GM19455 (cell line): Measurements from ENCODE around the gene OR6C74.

Experiments
- ATAC-seq: cut with Tn5 transposase; IDR thresholded peaks from one replicate; pipeline ENCODE4 v1.9.1; 2021; ENCODE audit not compliant: unreplicated experiment

The OR6C74 gene

DNA sequence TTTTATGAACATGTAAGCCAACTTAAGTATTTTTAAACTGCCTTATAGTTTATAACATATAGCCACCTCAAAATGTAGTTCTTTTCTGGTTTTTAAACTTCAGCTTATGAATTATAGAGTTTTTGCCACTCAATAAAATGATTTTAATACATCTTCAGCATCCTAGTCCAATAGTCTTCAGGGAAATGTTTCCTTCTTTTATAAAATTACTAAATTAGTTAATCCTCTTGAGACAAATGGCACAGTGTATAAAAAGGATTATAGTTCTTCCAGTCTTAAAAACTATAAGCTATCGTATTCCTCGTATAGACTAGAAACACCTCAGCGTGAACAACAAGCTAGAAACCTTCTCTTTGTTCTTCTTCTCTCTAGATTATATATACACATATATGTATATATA lies at the start of gene OR6C74:
Gene OR6C74, plus strand, starts transcription at position 301 of the 400 bp plus-strand sequence. CDS start 2,679 bp downstream, outside the sequence.
- no peak for ATAC-seq

DNA sequence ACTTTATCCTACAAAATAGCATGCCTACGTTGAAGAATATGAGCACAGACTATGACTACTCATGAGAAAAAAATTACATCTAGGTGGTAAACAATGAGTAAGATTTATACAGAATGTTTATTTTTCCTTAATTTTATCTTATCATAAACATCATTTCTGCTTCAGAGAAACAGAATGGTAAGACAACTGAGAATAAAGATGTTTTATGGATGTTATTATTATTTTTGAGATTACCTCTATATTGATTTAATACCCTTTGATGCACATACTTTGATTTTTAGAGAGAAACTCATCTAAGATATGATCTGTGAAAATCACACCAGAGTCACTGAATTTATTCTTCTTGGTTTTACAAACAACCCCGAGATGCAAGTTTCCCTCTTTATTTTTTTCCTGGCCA lies 23.7 kb upstream of the OR6C74 start, which contains the start of gene OR10A7:
Gene OR10A7, plus strand, starts transcription at position 301 of the 400 bp plus-strand sequence. Its CDS starts 0 bp downstream, at position 301.
- ATAC-seq = no peak

DNA sequence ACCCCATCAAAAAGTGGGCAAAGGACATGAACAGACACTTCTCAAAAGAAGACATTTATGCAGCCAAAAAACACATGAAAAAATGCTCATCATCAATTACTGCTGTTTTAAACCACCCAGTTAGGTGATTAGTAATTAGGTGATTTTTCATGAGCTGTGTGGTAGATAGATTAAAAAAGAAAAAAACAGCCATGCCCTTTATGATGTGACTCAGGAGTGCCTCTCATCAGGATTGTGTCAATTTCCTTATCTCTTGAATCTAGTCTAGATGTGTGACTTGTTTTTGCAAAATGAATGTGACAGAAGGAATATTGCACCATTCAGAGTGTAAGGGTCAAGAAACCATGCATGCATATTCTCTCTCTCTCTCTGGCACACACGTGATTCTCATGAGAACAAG lies 17.9 kb upstream of the OR6C74 start:
- no peak for ATAC-seq

DNA sequence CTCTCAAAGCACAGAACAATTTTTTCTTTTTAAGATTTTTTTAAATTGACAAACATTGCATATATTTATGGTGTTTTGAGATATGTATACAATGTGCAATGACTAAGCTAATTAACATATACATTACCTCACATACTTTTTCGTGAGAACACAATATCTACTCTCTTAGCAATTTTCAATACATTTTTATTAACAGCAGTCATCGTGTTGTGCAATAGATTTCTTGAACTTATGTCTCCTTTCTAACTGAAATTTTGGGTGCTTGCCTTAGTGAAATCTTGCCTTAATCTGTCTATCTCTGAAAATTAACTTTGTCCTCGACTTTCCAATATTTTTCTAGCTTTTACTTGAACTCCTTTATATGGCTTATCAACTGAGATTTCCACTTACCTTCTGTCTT lies 16.8 kb upstream of the OR6C74 start:
- ATAC-seq = no peak

DNA sequence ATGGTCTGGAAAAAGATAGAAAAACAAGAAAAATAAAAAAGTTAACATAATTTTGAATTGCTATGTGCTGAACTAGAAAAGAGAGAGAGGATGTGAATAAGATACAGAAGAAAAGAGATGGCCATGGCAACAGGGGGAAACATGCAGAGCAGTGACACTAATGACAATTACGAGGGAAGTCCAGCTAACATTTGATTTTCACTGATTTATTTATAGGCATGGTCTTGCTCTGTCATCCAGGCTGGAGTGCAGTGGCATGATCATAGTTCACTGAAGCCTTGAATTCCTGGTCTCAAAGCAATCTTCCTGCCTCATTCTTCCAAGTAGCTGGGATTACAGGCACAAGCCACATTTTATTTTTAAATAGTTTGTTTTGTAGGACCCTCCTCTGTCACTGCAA lies 1.8 kb downstream of the OR6C74 start:
- no peak for ATAC-seq

DNA sequence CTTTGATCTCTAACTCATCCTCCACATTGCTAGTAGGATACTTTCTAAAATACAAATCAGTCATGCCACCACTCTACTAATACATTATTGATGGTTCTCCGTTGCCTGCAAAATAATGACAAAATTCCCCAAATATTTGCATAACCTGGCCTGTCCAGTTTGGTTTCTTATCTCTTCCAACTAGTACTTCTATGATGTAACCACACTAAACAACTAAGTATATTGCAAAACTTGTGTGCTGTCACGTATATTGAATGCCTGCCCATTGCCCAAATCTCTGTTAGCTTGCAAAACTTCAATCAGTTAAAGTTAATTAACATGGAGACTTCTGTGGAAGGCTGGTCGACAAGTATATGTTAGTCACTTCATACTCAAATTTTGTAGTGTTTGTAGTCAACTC lies 6.5 kb downstream of the OR6C74 start:
- ATAC-seq = no peak

DNA sequence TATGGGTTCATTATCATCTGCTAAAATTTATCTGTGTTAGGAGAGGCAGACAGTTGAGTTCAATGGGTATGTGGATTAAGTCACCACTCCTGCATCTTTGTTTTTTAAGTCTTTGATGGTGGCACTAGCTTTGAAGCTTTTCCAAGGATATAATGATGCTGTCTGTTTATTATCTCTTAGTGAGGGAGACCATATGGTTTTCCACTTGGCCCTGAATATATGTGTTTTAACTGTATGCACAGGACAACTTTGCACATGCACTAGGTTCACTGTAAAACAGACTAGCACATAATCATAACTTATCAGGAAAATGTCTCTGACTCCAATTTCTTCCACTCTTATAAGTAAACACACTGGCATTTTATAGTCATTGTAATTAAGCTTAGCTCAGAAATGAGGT lies 8.9 kb downstream of the OR6C74 start:
- no peak for ATAC-seq

DNA sequence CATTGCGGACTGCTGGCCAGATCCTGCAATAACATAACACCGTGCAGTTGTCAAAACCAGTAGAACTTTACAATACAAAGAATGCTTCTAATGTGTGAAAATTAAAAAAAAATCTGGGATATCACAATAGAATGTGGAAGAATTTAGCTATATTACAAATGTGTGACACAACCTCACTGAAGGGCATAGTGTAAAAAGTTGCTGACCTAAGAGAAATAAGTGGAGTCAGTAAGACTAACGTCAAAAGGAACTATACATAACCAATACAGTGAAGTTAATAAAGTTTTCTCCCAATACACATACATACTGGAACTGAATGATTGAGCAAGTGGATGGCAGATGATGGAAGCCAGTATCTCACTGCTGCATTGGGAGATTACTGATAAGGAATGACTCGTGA lies 12.4 kb downstream of the OR6C74 start:
- ATAC-seq = no peak

DNA sequence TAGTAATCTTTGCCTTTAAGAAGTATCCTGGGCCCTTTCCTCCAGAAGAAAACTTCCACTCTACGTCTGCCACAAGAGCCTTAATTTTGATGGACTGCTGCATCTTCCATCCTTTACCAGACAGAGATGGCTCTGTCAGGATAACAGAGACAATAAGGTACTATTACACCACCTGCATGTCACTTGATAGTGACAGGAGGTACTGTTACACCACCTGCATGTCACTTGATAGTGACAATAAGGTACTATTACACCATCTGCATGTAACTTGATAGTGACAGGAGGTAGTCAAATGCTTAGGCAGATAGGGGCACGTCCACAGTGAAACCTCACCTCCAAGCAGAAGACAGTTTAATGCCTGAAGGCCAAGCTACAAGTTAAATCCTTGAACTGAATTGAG lies 13.9 kb downstream of the OR6C74 start:
- ATAC-seq = no peak

DNA sequence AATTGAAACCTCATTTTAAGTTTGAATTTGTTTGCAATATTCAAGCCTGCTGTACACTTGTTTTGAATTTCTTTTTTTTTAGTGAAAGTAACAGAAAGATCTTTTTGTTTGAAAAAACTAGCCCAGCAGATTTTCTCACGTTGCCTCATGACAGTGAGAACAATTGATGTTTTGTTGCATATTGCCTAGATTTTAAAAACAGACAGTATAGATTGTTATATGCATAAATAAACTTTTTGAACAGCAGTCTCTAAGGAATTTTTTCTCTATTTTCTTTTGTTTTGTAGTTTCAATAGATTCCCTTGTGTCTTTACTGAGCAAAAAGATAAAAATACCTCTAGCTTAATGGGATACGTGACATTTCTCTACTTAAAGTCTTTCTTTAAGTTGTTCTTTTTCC lies 36.6 kb downstream of the OR6C74 start:
- no peak for ATAC-seq

DNA sequence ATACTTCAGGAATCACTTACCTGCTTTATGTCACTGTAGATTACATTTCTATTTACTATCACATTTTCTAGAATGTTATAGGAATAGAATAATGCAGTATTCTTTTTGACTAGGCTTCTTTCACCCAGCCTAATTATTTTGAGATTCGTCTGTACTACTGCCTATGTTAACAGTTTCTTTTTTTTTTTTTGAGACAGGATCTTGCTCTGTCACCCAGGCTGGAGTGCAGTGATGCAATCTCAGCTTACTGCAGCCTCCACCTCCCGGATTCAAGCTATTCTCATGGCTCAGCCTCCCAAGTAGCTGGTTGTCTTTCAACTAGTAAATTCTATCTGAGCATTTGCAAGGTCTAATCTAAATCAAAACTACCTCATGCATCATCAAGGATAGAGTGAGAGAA lies 45.6 kb downstream of the OR6C74 start:
- ATAC-seq = no peak
